Measurements from ENCODE around the gene CFAP90. TPM values are rescaled to one million over a fixed set of nuclear protein-coding genes. Genes with fewer than 3 reads are reported as not detected.

CFAP90 gene
- total and polyA plus RNA-seq, 2 experiments from 2014 or later = 0.83 TPM; not detected in 1

GRCh38 chr5:7878381-7878873 lies 27.5 kb upstream of the CFAP90 start:
- Histone ChIP-seq H3K9me3 (ENCODE audit: low read depth) (no peaks in the 10 kb centered on the region), H3K4me3 (no peak overlapping the region), H3K27me3 (no peaks in the 10 kb centered on the region), H3K36me3 (peaks cover 36% of the 10 kb centered on the region), H3K4me1 (ENCODE audit: low read depth) (no peaks in the 10 kb centered on the region), H3K27ac (no peak overlapping the region)
- no peak for TF ChIP-seq CTCF (IDR thresholded peaks at IDR 0.05; ENCODE audit: low read depth, low read length)
- DNase-seq (ENCODE audit: low read depth in 1 of 2, low spot score in 1 of 2) = peak in 1 of 2 donors; percentile 62

- Histone ChIP-seq H3K27ac (no peak overlapping the region), H3K9me3 (ENCODE audit: low read depth) (no peaks in the 10 kb centered on the region), H3K27me3 (no peaks in the 10 kb centered on the region), H3K4me1 (ENCODE audit: low read depth) (no peaks in the 10 kb centered on the region), H3K4me3 (no peak overlapping the region), H3K36me3 (peaks cover 32% of the 10 kb centered on the region)
- TF ChIP-seq CTCF (IDR thresholded peaks at IDR 0.05; ENCODE audit: low read depth, low read length) = no peak
- DNase-seq (ENCODE audit: low read depth in 1 of 2, low spot score in 1 of 2) = peak in 1 of 2 donors; percentile 42
These were observed 26.9 kb upstream of the CFAP90 start for GRCh38 chr5:7877851-7878250.

GRCh38 chr5:7876867-7877266 lies 25.9 kb upstream of the CFAP90 start:
- H3K36me3 ChIP-seq = peaks cover 30% of the 10 kb centered on the region
- no peak for TF ChIP-seq CTCF (IDR thresholded peaks at IDR 0.05; ENCODE audit: low read depth, low read length)
- H3K27me3 ChIP-seq = no peaks in the 10 kb centered on the region
- no peaks in the 10 kb centered on the region for H3K9me3 ChIP-seq (ENCODE audit: low read depth)
- H3K4me1 ChIP-seq (ENCODE audit: low read depth) = no peaks in the 10 kb centered on the region
- H3K27ac ChIP-seq = no peak overlapping the region
- peak in 1 of 2 donors; percentile 32 for DNase-seq (ENCODE audit: low read depth in 1 of 2, low spot score in 1 of 2)
- no peak overlapping the region for H3K4me3 ChIP-seq

GRCh38 chr5:7875151-7875550 lies 24.2 kb upstream of the CFAP90 start:
- peaks cover 30% of the 10 kb centered on the region for H3K36me3 ChIP-seq
- peaks cover 2% of the 10 kb centered on the region for H3K4me1 ChIP-seq (ENCODE audit: low read depth)
- no peak overlapping the region for H3K27ac ChIP-seq
- TF ChIP-seq CTCF (IDR thresholded peaks at IDR 0.05; ENCODE audit: low read depth, low read length) = no peak
- H3K27me3 ChIP-seq = no peaks in the 10 kb centered on the region
- H3K9me3 ChIP-seq (ENCODE audit: low read depth) = no peaks in the 10 kb centered on the region
- no peak for DNase-seq (ENCODE audit: low read depth in 1 of 2, low spot score in 1 of 2)
- no peak overlapping the region for H3K4me3 ChIP-seq

- Histone ChIP-seq H3K4me1 (ENCODE audit: low read depth) (peaks cover 7% of the 10 kb centered on the region), H3K4me3 (no peak overlapping the region), H3K9me3 (ENCODE audit: low read depth) (no peaks in the 10 kb centered on the region), H3K27ac (no peak overlapping the region), H3K36me3 (peaks cover 30% of the 10 kb centered on the region), H3K27me3 (no peaks in the 10 kb centered on the region)
- no peak for DNase-seq (ENCODE audit: low read depth in 1 of 2, low spot score in 1 of 2)
- no peak for TF ChIP-seq CTCF (IDR thresholded peaks at IDR 0.05; ENCODE audit: low read depth, low read length)
These were observed 23.7 kb upstream of the CFAP90 start for GRCh38 chr5:7874639-7875038.

GRCh38 chr5:7873216-7873615 lies 22.3 kb upstream of the CFAP90 start:
- no peak overlapping the region for H3K4me3 ChIP-seq
- DNase-seq (ENCODE audit: low read depth in 1 of 2, low spot score in 1 of 2) = no peak
- peaks cover 8% of the 10 kb centered on the region for H3K4me1 ChIP-seq (ENCODE audit: low read depth)
- H3K9me3 ChIP-seq (ENCODE audit: low read depth) = no peaks in the 10 kb centered on the region
- H3K27me3 ChIP-seq = no peaks in the 10 kb centered on the region
- TF ChIP-seq CTCF (IDR thresholded peaks at IDR 0.05; ENCODE audit: low read depth, low read length) = no peak
- H3K27ac ChIP-seq = no peak overlapping the region
- H3K36me3 ChIP-seq = peaks cover 29% of the 10 kb centered on the region

Data from cardiac muscle cell (in vitro differentiated cells and primary cell).